ENCODE measurements around the gene RNH1.
A peak's percentile ranks its signal among the peaks of the same experiment; 100 is the strongest.
"Not testable (repeated sequence)": the region's sequence is repeated elsewhere in the genome, so short reads cannot be mapped to it uniquely, and the experiment has no call there.

RNH1 gene

GRCh38 chr11:516918-517685, 10.1 kb upstream of the RNH1 start:
- not testable (repeated sequence) for DNase-seq

- no peak for DNase-seq
These were observed 9.4 kb upstream of the RNH1 start for GRCh38 chr11:516400-516799.

- DNase-seq = no peak
These were observed 8.1 kb upstream of the RNH1 start for GRCh38 chr11:515131-515530.

GRCh38 chr11:514606-515005, 7.6 kb upstream of the RNH1 start:
- DNase-seq = peak; percentile 73

- DNase-seq = peak; percentile 77
These were observed 5.9 kb upstream of the RNH1 start for GRCh38 chr11:512761-513595.

- DNase-seq = no peak
These were observed 1.9 kb upstream of the RNH1 start for GRCh38 chr11:508956-509355.

- no peak for DNase-seq
These were observed 879 bp upstream of the RNH1 start for GRCh38 chr11:507727-508515.

- DNase-seq = peak; percentile 91
These were observed 626 bp downstream of the RNH1 start for GRCh38 chr11:506238-506994.

GRCh38 chr11:504994-505344, 2.1 kb downstream of the RNH1 start:
- DNase-seq = no peak

GRCh38 chr11:504053-504993, 2.7 kb downstream of the RNH1 start:
- DNase-seq = peak; percentile 70

- DNase-seq = peak; percentile 95
These were observed 3.7 kb downstream of the RNH1 start for GRCh38 chr11:503179-503981.

GRCh38 chr11:502288-503178, 4.5 kb downstream of the RNH1 start:
- no peak for DNase-seq

- DNase-seq = no peak
These were observed 5.3 kb downstream of the RNH1 start for GRCh38 chr11:501683-502287.

GRCh38 chr11:501001-501682, 5.9 kb downstream of the RNH1 start:
- DNase-seq = no peak

GRCh38 chr11:499201-500076, 7.6 kb downstream of the RNH1 start:
- no peak for DNase-seq

- DNase-seq = no peak
These were observed 8.5 kb downstream of the RNH1 start for GRCh38 chr11:498297-499181.
